HepG2 (cell line): ENCODE data around the gene P2RY1.

Experiments
- MAZ ChIP-seq, 2 experiments: sonication (generic) in 1 of 2; formaldehyde crosslinking in 1 of 2; IDR thresholded peaks; 2 replicates each; pipeline versions ENCODE4 v1.5.0 to v1.6.1; 2012 to 2020; ENCODE audit warnings: low read depth in 2 of 2, mild to moderate bottlenecking in 2 of 2, borderline replicate concordance in 1 of 2, improper control_type of control experiment in 1 of 2, low read length in 1 of 2, missing genetic modification reagents in 1 of 2, moderate library complexity in 1 of 2
- MXD4 ChIP-seq: IDR thresholded peaks from 2 replicates; pipeline ENCODE4 v1.6.1; 2016; ENCODE audit warnings: mild to moderate bottlenecking, missing biosample characterization, missing genetic modification reagents
- NFIC ChIP-seq: IDR thresholded peaks from 2 replicates; pipeline ENCODE4 v1.6.1; 2012; ENCODE audit warnings: mild to moderate bottlenecking, low read length, inconsistent platforms
- ZBTB38 ChIP-seq: sonication (generic); formaldehyde crosslinking; IDR thresholded peaks from 2 replicates; pipeline ENCODE4 v1.5.1; 2020; ENCODE audit warnings: mild to moderate bottlenecking, missing genetic modification reagents
- ZNF878 ChIP-seq: sonication (generic); formaldehyde crosslinking; IDR thresholded peaks from 2 replicates; pipeline ENCODE4 v1.8.1; 2023; ENCODE audit warnings: mild to moderate bottlenecking, missing genetic modification reagents, moderate library complexity

DNA sequence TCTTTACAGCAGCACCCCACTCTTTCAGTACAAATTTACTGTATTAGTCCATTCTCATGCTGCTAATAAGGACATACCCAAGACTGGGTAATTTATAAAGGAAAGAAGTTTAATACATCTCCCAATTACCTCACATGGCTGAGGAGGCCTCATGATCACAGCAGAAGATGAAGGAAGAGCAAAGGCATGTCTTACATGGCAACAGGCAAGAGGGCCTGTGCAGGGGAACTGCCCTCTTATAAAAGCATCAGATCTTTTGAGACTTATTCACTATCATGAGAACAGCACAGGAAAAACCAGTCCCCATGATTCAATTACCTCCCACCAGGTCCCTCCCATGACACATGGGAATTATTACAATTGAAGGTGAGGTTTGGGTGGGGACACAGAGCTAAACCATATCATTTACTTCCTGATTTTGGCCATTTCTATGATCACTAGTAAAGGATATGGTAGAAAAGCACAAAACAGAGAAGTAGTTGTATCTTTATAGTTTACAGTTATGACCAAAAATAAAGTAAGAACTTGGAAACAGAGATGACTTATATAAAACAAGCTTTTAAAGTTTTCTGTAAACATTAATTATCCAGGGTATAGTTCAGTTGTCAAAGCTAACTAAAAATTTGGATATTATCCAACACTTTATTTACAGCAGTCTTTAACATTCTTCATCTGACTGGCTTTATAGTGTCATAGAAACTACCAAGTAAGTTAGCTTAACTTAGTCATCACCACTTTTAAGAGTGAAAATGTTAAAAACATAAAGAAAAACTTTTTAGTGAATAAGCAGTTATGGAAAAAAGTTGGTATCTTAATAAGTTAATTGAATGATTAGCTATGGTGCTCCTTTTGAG, 40.2 kb downstream of the P2RY1 start:
- TF ChIP-seq ZBTB38 (CRISPR knock-in tag) (no peak), MAZ (IDR thresholded peaks at IDR 0.05; ENCODE audit: borderline replicate concordance, low read depth, low read length) (no peak), MAZ (CRISPR knock-in tag; IDR thresholded peaks at IDR 0.05; ENCODE audit: low read depth) (no peak), ZNF878 (CRISPR knock-in tag) (no peak), MXD4 (no peak), NFIC (no peak)
